Muscle layer of colon (tissue), 2 donors: Measurements from ENCODE around the gene NEDD4.
"Not testable (repeated sequence)": the region's sequence is repeated elsewhere in the genome, so short reads cannot be mapped to it uniquely, and the experiment has no call there.

Experiments used
- H3K27ac ChIP-seq: one replicate; pipeline ENCODE4 v1.7.0; 2013; ENCODE audit warnings: low read depth, mild to moderate bottlenecking, low read length, moderate library complexity
- H3K27me3 ChIP-seq, 2 donors: one replicate each; pipeline ENCODE4 v1.7.0; 2013; ENCODE audit warnings: low read length in 2 of 2, mild to moderate bottlenecking in 2 of 2; ENCODE audit not compliant: insufficient read depth in 2 of 2, control insufficient read depth in 1 of 2
- H3K36me3 ChIP-seq: one replicate; pipeline ENCODE4 v1.7.0; 2013; ENCODE audit warnings: mild to moderate bottlenecking, low read length; ENCODE audit not compliant: insufficient read depth
- H3K4me1 ChIP-seq: one replicate; pipeline ENCODE4 v1.7.0; 2013; ENCODE audit warnings: mild to moderate bottlenecking, low read length; ENCODE audit not compliant: insufficient read depth
- H3K4me3 ChIP-seq, 2 donors: one replicate each; pipeline ENCODE4 v1.7.0; 2013; ENCODE audit warnings: low read length in 2 of 2, low read depth in 1 of 2, mild to moderate bottlenecking in 1 of 2, moderate library complexity in 1 of 2
- H3K9ac ChIP-seq: one replicate; pipeline ENCODE4 v1.7.0; 2013; ENCODE audit warnings: low read length
- H3K9me3 ChIP-seq: one replicate; pipeline ENCODE4 v1.7.0; 2013; ENCODE audit warnings: mild to moderate bottlenecking, low read length
- donor health status: abdominal sarcoma.
- donor health status: Adenocarcinoma of cecum.

The NEDD4 gene

DNA sequence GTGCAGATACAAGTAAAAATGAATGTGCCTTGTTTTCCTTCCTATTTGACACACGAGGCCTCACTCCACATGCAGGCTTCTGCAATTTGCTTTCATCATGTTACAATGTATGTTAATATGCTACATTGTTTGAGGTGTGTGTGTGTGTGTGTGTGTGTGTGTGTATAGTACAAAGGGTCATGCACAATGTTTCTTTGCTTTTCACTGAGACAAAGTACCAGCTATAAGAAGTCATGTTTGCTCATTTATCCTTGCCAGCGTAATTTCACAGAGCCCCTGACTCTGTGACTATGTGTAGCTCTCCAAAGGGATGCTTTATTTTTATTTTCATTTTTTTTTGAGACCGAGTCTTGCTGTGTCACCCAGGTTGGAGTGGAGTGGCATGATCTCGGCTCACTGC, 38.0 kb upstream of the NEDD4 start:
- Histone ChIP-seq H3K9me3 (no peaks in the 10 kb centered on the region), H3K4me1 (no peaks in the 10 kb centered on the region), H3K36me3 (no peaks in the 10 kb centered on the region), H3K9ac (no peak overlapping the region), H3K4me3 (no peak overlapping the region), H3K27ac (no peak overlapping the region), H3K27me3 (no peaks in the 10 kb centered on the region)

DNA sequence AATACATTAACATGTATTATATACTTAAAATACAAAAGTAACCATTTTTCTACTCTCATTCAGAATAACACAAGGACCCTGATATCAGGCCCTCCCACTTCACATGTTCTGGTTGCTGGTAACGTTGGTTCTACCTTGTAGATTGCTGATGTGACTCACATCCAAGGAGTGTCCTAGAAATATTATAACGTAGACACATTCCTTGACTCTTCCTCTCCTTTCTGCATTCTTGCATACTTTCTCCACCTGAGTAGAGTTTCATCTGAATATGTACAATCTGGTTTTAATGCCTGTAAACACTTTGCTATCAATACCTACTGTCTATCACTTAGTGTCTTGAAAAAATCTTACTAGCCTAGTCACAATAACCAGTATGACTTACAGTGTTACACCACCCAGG, 35.0 kb upstream of the NEDD4 start:
- H3K9me3 ChIP-seq: no peaks in the 10 kb centered on the region
- no peak overlapping the region for H3K4me3 ChIP-seq
- H3K36me3 ChIP-seq: no peaks in the 10 kb centered on the region
- no peaks in the 10 kb centered on the region for H3K4me1 ChIP-seq
- no peaks in the 10 kb centered on the region for H3K27me3 ChIP-seq
- no peak overlapping the region for H3K27ac ChIP-seq
- H3K9ac ChIP-seq: no peak overlapping the region

DNA sequence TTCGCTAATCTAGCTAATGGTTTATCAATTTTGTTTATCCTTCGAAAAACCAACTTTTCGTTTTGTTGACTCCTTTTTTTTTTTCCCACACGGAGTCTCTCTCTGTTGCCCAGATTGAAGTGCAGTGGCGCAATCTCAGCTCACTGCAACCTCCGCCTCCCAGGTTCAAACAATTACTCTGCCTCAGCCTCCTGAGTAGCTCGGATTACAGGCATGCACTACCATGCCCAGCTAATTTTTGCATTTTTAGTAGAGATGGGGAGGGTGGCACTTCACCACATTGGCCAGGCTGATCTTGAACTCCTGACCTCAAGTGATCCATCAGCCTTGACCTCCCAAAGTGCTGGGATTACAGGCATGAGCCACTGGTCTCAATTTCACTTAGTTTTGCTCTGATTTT, 29.7 kb upstream of the NEDD4 start:
- H3K9ac ChIP-seq: not testable (repeated sequence)

DNA sequence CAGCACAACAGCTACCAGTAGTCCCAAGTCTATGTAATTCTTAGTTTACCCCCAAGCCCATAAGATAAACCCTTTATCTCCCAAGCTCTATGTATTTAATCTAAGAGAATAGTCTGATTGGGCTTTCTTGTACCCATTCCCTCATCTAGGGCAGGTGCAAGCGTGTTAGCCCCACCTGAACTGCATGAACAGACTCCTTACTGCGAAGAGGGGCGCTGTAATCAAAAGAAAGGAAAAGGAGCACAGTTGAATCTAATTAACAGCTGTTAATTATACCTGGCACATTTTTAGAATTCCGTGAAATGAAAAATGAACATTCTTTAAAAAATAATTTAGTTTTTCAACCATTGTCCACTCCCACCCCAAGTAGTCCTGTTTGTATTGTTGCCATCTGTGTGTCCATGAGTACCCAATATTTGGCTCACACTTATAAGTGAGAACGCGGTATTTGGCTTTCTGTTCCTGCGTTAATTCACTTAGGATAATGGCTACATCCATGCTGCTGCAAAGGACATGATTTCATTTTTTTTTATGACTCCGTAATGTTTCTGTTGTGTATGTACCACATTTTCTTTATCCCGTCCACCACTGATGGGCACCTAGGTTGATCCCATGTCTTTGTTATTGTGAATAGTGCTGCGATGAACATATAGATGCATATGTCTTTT, 26.5 kb upstream of the NEDD4 start:
- H3K9ac ChIP-seq: no peak overlapping the region
- no peak overlapping the region for H3K27ac ChIP-seq
- no peaks in the 10 kb centered on the region for H3K9me3 ChIP-seq
- H3K4me1 ChIP-seq: no peaks in the 10 kb centered on the region
- no peaks in the 10 kb centered on the region for H3K27me3 ChIP-seq
- H3K4me3 ChIP-seq: no peak overlapping the region
- H3K36me3 ChIP-seq: no peaks in the 10 kb centered on the region

More for the DNA sequence above, 29.7 kb upstream of the NEDD4 start:
- not testable (repeated sequence) for H3K36me3 ChIP-seq, H3K27me3 ChIP-seq, H3K4me1 ChIP-seq, H3K9me3 ChIP-seq, H3K27ac ChIP-seq, H3K4me3 ChIP-seq

DNA sequence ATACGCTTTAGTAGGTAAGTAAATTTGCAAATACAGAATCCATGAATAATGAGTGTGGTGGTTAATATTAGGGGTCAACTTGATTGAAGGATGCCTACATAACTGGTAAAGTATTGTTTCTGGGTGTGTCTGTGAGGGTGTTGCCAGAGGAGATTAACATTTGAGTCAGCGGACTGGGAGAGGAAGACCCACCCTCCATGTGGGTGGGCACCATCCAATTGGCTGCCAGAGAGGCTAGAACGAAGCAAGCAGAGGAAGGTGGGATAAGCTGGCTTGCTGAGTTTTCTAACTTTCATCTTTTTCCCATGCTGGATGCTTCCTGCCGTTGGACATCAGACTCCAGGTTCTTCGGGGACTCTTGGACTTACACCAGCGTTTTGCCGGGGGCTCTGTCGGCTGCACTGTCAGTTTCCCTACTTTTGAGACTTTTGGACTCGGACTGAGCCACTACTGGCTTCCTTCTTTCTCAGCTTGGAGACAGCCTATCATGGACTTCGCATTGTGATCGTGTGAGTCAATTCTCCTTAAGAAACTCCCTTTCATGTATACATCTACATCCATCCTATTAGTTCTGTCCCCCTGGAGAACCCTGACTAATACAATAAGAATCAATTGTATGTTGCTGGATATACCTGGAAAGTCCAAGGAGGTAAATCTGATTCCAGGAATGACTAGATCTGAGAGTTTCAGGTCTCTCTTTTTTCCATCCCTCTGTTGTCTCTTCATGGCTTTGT, 25.8 kb upstream of the NEDD4 start:
- Histone ChIP-seq H3K27me3 (no peaks in the 10 kb centered on the region), H3K9ac (no peak overlapping the region), H3K36me3 (no peaks in the 10 kb centered on the region), H3K4me1 (no peaks in the 10 kb centered on the region), H3K27ac (no peak overlapping the region), H3K4me3 (no peak overlapping the region), H3K9me3 (no peaks in the 10 kb centered on the region)

DNA sequence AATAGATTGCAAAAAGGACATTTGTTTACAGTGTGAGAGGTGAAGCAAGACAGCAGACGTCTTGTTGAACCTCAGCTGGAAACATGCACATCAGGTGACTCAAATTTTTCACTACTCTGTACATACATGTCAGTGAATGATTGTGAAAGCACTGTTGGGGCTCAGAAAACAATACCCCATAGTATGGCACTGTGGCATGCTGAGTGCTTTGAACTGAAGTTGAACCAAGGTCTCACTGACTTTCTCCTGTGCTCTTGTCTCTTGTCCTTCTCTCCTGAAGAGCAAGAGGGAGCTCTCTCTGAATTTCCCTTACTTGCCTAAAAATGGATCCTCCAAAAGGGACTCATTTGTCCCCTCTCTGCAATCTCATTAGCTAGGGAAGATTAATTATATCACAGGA, 24.5 kb upstream of the NEDD4 start:
- Histone ChIP-seq H3K4me1 (no peaks in the 10 kb centered on the region), H3K36me3 (no peaks in the 10 kb centered on the region), H3K9ac (no peak overlapping the region), H3K9me3 (no peaks in the 10 kb centered on the region), H3K27me3 (no peaks in the 10 kb centered on the region), H3K27ac (no peak overlapping the region), H3K4me3 (no peak overlapping the region)

DNA sequence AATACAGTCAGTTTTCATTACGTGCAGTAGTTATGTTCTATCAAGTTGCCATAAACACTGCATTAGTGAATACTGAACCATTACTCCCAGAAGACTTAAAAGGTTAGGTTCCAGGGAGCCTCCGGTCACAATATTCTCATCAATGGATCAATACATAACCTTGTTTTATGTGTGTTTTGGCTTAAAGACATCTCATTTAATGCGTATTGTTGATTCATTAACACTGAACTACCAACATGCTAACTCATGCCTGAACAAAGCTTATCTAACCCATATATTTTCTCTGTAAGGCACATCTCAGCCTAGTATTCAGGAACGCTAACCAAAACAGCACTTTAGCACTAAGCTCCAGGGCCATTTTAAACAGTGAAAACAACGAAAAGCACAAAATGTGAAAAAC, 24.1 kb upstream of the NEDD4 start:
- H3K27me3 ChIP-seq: no peaks in the 10 kb centered on the region
- no peak overlapping the region for H3K9ac ChIP-seq
- H3K27ac ChIP-seq: no peak overlapping the region
- H3K4me3 ChIP-seq: no peak overlapping the region
- no peaks in the 10 kb centered on the region for H3K9me3 ChIP-seq
- no peaks in the 10 kb centered on the region for H3K36me3 ChIP-seq
- no peaks in the 10 kb centered on the region for H3K4me1 ChIP-seq

DNA sequence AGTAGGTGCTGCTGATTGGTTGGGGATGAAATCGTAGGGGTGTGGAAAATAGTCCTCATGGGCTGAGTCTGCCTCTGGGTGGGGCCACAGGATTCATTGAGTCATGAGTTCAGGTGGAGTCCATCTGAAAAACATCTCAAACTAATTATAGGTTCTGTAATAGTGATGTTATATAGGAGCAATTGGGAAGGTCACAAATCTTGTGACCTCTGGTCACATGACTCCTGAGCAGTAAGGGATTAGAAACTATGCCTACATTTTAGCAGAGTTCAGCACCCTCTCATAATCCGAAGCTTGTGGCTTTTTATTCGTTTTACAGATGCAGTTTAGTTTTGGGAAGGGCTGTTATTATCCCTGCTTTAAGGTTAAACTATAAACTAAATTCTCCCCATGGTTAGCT, 22.9 kb upstream of the NEDD4 start:
- Histone ChIP-seq H3K27me3 (no peaks in the 10 kb centered on the region), H3K36me3 (no peaks in the 10 kb centered on the region), H3K4me1 (no peaks in the 10 kb centered on the region), H3K9ac (no peak overlapping the region), H3K9me3 (no peaks in the 10 kb centered on the region), H3K27ac (no peak overlapping the region), H3K4me3 (no peak overlapping the region)

DNA sequence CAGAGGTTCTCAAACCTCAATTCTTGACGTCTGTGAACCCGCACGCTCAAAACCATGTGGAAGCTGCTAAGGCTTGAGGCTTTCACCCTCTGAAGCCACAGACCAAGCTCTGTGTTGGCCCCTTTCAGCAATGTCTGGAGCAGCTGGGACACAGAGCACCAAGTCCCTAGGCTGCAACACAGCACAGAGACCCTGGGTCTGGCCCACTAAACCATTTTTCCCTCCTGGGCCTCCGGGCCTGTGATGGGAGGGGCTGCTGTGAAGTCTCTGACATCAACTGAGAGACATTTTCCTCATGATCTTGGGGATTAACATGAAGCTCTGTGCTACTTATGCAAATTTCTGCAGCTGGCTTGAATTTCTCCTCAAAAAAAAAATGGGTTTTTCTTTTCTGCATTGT, 21.3 kb upstream of the NEDD4 start:
- Histone ChIP-seq H3K36me3 (no peaks in the 10 kb centered on the region), H3K27ac (no peak overlapping the region), H3K4me3 (no peak overlapping the region), H3K9me3 (no peaks in the 10 kb centered on the region), H3K4me1 (no peaks in the 10 kb centered on the region), H3K9ac (no peak overlapping the region), H3K27me3 (no peaks in the 10 kb centered on the region)

DNA sequence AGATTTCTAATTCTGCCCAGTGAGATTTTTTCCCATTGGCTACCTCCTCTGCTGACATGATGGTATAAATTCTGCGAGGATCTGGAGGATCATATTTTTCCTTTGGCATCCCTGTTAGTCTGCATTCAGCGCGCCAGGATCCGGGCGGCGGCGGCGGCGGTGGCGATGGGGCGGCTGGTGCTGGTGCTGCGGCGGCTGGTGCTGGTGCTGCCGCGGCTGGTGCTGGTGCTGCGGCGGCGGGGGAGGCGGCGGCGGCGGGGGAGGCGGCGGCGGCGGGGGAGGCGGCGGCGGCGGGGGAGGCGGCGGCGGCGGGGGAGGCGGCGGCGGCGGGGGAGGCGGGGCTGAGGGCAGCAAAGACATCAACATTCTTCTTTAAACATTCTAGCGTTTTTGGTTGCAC, 13.6 kb upstream of the NEDD4 start:
- H3K4me1 ChIP-seq, H3K27ac ChIP-seq, H3K4me3 ChIP-seq, H3K27me3 ChIP-seq, H3K9me3 ChIP-seq, H3K36me3 ChIP-seq, H3K9ac ChIP-seq: not testable (repeated sequence)

DNA sequence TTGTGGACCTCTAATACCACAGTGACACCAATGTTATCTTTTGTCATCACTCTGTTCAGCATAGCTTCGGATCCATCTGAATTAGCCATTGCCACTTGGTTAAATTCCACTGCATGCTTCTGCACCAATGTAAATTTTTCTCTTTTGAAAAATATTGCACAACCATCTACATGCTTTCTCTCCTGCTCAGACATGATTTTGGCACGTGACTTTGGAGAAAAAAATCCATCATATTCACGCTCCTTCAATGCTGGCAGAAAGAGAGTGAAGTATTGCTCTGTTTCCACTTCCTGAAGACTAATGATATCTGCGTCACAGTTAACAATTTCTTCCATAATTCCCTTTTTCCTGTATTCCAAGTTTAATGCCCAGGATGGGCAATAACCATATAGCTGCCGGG, 13.0 kb upstream of the NEDD4 start:
- H3K4me1 ChIP-seq, H3K4me3 ChIP-seq, H3K9ac ChIP-seq, H3K27me3 ChIP-seq, H3K9me3 ChIP-seq, H3K27ac ChIP-seq, H3K36me3 ChIP-seq: not testable (repeated sequence)

DNA sequence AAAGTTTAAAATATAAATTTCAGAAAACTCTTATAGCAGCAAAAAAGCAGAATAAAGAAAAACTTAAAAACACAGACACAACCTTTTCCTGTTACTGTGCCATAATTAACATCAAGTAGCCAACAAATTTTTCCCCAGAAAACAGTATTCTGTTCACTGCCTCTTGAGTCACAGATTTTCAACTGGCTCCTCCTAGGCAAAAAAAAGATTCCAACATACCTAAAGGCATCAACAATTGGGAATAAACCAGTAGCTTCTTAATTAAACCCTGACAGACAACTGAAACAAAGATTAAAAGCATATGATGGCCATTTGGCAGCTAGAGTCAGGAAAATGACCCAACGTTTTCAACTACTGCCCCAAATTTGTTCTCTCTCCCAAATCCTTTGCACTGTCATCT, 10.9 kb upstream of the NEDD4 start:
- not testable (repeated sequence) for H3K27ac ChIP-seq, H3K4me3 ChIP-seq, H3K36me3 ChIP-seq, H3K9ac ChIP-seq, H3K27me3 ChIP-seq, H3K4me1 ChIP-seq, H3K9me3 ChIP-seq
